Activated T-cell treated with anti-CD3 and anti-CD28 coated beads, Interleukin-2, amount 50 U/mL, for 72 hours (primary cell): Measurements from ENCODE around the gene CASKIN2. TPM values are rescaled to one million over a fixed set of nuclear protein-coding genes. Genes with fewer than 3 reads are reported as not detected.
"Not testable (repeated sequence)": the region's sequence is repeated elsewhere in the genome, so short reads cannot be mapped to it uniquely, and the experiment has no call there.

ENCODE experiments used
- ATAC-seq, 2 donors: fragments of 150-1000 bp; cut with Tn5 transposase; replicated peaks in 1 of 2; 2 replicates each; pipeline ENCODE4 v1.10.0; 2021; ENCODE audit warnings: moderate library complexity in 2 of 2, mild to moderate bottlenecking in 1 of 2
- DNase-seq, 2 donors: peaks; one replicate each; pipeline ENCODE4 v3.0.0; 2021 to 2022; ENCODE audit warnings: mixed read lengths in 1 of 2
- H3K27ac Mint-ChIP-seq: one replicate; pipeline ENCODE4 v1.8.0; 2022; ENCODE audit warnings: mild to moderate bottlenecking, moderate library complexity, mixed read lengths
- H3K27me3 Mint-ChIP-seq: one replicate; pipeline ENCODE4 v1.8.0; 2022; ENCODE audit warnings: low read depth, mixed read lengths
- H3K36me3 Mint-ChIP-seq, 2 donors: one replicate each; pipeline ENCODE4 v1.8.0; 2022; ENCODE audit warnings: mixed read lengths in 2 of 2, mild to moderate bottlenecking in 1 of 2; ENCODE audit not compliant: insufficient read depth in 2 of 2
- H3K4me1 Mint-ChIP-seq: one replicate; pipeline ENCODE4 v1.8.0; 2022; ENCODE audit warnings: low read depth, mixed read lengths
- H3K4me3 Mint-ChIP-seq, 2 donors: one replicate each; pipeline ENCODE4 v1.8.0; 2022; ENCODE audit warnings: mild to moderate bottlenecking in 2 of 2, mixed read lengths in 2 of 2, moderate library complexity in 2 of 2
- H3K9me3 Mint-ChIP-seq, 2 donors: one replicate each; pipeline ENCODE4 v1.8.0; 2022; ENCODE audit warnings: mixed read lengths in 2 of 2
- total RNA-seq, 2 donors: library from RNA; stranded (reverse); gene quantifications; one replicate each; pipeline ENCODE4 v1.2.3, GENCODE V29; 2022

CASKIN2 gene
- total RNA-seq, 2 donors from 2014 or later: 4.1 to 6.6 TPM

DNA sequence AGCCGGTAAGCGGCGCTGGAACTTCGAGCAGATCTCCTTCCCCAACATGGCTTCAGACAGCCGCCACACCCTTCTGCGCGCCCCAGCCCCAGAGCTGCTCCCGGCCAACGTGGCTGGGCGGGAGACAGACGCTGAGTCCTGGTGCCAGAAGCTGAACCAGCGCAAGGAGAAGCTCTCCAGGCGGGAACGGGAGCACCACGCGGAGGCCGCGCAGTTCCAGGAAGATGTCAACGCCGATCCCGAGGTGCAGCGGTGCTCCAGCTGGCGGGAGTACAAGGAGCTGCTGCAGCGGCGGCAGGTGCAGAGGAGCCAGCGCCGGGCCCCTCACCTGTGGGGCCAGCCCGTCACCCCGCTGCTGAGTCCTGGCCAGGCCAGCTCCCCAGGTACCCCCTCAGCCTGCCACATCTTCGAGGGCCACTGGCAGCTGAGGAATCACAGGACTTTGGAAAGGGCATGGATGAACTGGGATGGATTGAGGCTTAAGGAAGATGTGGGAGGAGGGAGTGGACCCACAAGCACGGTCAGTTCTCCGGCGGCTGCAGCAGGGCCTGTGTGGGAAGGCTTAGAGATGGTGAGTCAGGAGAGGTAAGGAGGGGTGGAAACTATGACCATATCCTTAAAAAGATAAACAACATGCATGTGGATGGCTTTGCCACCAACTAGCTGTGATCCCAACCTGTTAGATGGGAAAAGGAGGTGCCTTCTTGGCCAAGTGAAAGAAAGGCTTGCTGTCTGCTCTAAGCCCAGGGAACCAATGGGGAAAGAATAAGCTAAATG, 6.8 kb upstream of the CASKIN2 start:
- no peak overlapping the region for H3K4me3 Mint-ChIP-seq
- peaks cover 0 to 12% of the 10 kb centered on the region in 2 donors for H3K36me3 Mint-ChIP-seq
- no peaks in the 10 kb centered on the region for H3K27me3 Mint-ChIP-seq
- no peaks in the 10 kb centered on the region for H3K9me3 Mint-ChIP-seq
- peaks cover 32% of the 10 kb centered on the region for H3K4me1 Mint-ChIP-seq
- DNase-seq (no peak), ATAC-seq (no peak)
- no peak overlapping the region for H3K27ac Mint-ChIP-seq

DNA sequence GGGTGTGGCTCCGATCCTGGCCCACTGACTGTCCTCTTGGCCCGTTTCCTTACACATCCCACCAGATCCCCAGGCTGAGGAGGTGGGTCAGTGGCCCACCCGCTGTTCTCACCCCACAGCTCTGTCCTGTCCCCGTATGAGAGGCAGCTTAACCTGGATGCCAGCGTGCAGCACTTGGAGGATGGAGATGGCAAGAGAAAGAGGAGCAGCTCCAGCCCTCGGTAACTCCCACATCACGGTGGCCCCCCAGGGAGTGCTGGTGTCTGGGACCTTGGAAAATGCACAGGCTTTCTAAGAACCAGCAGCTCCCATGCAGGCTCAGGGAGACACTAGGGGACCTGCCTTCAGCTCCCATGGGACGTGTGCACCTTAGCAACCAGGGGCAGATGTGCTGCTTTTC, 6.0 kb upstream of the CASKIN2 start:
- Mint-ChIP-seq H3K27ac (no peak overlapping the region), H3K27me3 (no peaks in the 10 kb centered on the region), H3K36me3 (peaks cover 0 to 12% of the 10 kb centered on the region in 2 donors), H3K9me3 (no peaks in the 10 kb centered on the region), H3K4me3 (no peak overlapping the region), H3K4me1 (peaks cover 26% of the 10 kb centered on the region)
- no peak for DNase-seq
- no peak for ATAC-seq

DNA sequence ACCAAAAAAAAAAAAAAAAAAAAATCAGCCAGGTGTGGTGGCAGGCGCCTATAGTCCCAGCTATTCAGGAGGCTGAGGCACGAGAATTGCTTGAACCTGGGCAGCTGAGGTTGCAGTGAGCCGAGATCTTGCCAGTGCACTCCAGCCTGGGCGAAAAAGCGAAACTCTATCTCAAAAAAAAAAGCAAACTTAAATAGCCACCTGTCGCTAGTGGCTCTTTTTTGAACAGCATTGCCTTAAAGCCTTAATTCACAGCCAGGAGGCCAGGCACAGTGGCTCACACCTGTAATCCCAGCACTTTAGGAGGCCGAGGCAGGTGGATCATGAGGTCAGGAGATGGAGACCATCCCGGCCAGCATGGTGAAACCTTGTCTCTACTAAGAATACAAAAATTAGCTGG, 5.1 kb upstream of the CASKIN2 start:
- H3K9me3 Mint-ChIP-seq, H3K27ac Mint-ChIP-seq, H3K4me3 Mint-ChIP-seq, DNase-seq, H3K27me3 Mint-ChIP-seq, ATAC-seq: not testable (repeated sequence)
- Mint-ChIP-seq H3K36me3 (peaks cover 0 to 12% of the 10 kb centered on the region in 2 donors), H3K4me1 (peaks cover 23% of the 10 kb centered on the region)

GRCh38 chr17:75518983-75519537, 3.7 kb upstream of the CASKIN2 start:
- Mint-ChIP-seq H3K9me3 (no peaks in the 10 kb centered on the region), H3K4me3 (peak overlapping the region; percentile 73 to 88), H3K4me1 (peaks cover 18% of the 10 kb centered on the region), H3K36me3 (peaks cover 0 to 12% of the 10 kb centered on the region in 2 donors), H3K27ac (no peak overlapping the region), H3K27me3 (no peaks in the 10 kb centered on the region)
- DNase-seq: no peak
- ATAC-seq: no peak

DNA sequence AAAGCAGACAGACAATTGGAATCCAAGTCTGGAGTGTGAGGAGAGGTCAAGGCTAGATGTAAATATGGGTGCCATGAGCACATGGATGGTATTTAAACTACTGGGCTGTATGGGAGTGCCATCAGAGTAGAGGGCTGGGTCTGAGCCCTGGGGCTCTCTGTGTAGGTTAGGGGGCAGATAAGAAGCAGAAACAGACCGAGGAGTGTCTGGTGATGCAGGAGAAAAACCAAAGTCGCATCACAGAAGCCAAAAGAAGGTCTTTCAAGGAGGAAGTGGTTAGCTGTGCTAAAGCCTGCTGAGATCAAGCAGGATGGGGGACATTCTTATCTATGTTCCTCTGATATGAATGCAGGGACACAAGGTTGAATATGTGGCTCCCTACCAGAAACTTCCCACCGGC, 2.9 kb upstream of the CASKIN2 start:
- Mint-ChIP-seq H3K27ac (peak overlapping the region; percentile 18), H3K4me3 (peak overlapping the region; percentile 73 to 88), H3K9me3 (no peaks in the 10 kb centered on the region), H3K36me3 (peaks cover 0 to 12% of the 10 kb centered on the region in 2 donors), H3K4me1 (peaks cover 18% of the 10 kb centered on the region), H3K27me3 (no peaks in the 10 kb centered on the region)
- peak in 1 of 2 donors; percentile 39 for DNase-seq
- peak in 1 of 2 donors; percentile 10 for ATAC-seq

- peak overlapping the region; percentile 5 for H3K27ac Mint-ChIP-seq
- no peaks in the 10 kb centered on the region for H3K27me3 Mint-ChIP-seq
- peaks cover 0 to 12% of the 10 kb centered on the region in 2 donors for H3K36me3 Mint-ChIP-seq
- no peaks in the 10 kb centered on the region for H3K9me3 Mint-ChIP-seq
- peak overlapping the region; percentile 73 to 88 for H3K4me3 Mint-ChIP-seq
- ATAC-seq (no peak), DNase-seq (peak; percentile 48 to 58)
- peaks cover 18% of the 10 kb centered on the region for H3K4me1 Mint-ChIP-seq
Measured at GRCh38 chr17:75517297-75517865, 2.0 kb upstream of the CASKIN2 start.

DNA sequence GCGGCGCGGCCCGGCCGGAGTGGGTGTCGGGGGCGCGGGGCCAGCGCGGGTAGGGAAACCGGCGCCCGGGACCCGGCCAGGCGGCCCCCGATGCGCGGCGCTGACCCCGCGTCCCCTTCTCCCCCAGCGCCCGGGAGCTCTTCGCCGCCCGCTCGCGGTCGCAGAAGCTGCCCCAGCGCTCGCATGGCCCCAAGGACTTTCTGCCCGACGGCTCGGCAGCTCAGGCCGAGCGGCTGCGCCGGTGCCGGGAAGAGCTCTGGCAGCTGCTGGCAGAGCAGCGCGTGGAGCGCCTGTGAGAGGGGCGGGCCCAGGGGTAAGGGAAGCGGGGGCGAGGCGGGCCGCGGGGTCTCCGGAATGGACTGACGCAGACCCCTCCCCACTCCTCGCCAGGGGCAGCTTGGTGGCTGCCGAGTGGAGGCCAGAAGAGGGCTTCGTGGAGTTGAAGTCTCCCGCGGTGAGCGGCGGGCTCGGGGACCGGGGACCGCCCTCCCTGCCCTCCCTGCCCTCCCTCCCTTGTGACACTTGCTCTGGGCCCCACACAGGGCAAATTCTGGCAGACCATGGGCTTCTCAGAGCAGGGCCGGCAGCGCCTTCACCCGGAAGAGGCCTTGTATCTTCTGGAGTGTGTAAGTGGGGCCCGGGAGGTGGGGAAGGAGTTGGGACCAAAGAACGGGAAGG, 1.4 kb upstream of the CASKIN2 start:
- DNase-seq (peak; percentile 53 to 56), ATAC-seq (peak; percentile 20 to 28)
- Mint-ChIP-seq H3K4me3 (peak overlapping the region; percentile 73 to 88), H3K27me3 (no peaks in the 10 kb centered on the region), H3K36me3 (peaks cover 0 to 10% of the 10 kb centered on the region in 2 donors), H3K9me3 (no peaks in the 10 kb centered on the region), H3K4me1 (peaks cover 18% of the 10 kb centered on the region), H3K27ac (no peak overlapping the region)

- H3K27ac Mint-ChIP-seq: no peak within 1 kb of the TSS
- peak within 1 kb of the TSS; percentile 88 for H3K4me3 Mint-ChIP-seq
- ATAC-seq (peak; percentile 89 to 91), DNase-seq (peak; percentile 98)
- no peaks in the 10 kb centered on the region for H3K9me3 Mint-ChIP-seq
- H3K4me1 Mint-ChIP-seq: peaks cover 18% of the 10 kb centered on the region
- peaks cover 0 to 10% of the 10 kb centered on the region in 2 donors for H3K36me3 Mint-ChIP-seq
- no peaks in the 10 kb centered on the region for H3K27me3 Mint-ChIP-seq
Measured at GRCh38 chr17:75516255-75516618, 900 bp upstream of the CASKIN2 start, which contains the start of gene TSEN54. Gene TSEN54 (plus strand): TSS chr17:75516528. CDS start chr17:75516561, 33 bp downstream.

DNA sequence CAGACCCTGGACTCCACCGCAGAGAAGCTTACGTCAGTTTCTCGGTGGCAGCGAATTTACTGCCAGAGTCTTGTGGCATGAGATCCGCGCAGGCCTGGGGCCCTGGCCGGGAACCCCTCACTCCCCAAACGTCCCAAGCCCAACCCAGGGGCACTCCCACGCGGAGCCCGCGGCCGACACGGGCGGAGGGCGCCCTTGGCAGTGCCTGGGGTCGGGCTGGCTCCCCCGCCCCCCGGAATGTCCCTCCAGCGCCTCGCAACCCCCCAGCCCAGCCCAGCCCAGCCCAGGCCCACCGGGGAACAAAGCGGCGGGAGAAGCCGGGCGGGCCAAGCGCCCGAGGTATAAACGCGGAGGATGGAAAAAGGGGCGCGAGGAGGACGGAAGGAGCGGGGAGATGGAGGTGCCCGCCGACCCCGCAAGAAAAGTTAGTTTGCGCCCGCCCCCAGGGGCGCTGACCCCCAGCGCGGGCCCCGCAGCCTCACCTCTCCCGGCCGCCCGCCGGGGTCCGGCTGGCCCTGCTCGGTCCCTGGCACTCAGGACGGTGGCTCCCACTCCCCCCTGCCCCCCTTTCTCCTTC, 330 bp downstream of the CASKIN2 start:
- Mint-ChIP-seq H3K4me1 (peaks cover 18% of the 10 kb centered on the region), H3K36me3 (peaks cover 0 to 10% of the 10 kb centered on the region in 2 donors), H3K27ac (no peak overlapping the region), H3K9me3 (no peaks in the 10 kb centered on the region), H3K4me3 (peak overlapping the region; percentile 44 to 84), H3K27me3 (no peaks in the 10 kb centered on the region)
- DNase-seq (no peak), ATAC-seq (peak; percentile 0 to 1)

DNA sequence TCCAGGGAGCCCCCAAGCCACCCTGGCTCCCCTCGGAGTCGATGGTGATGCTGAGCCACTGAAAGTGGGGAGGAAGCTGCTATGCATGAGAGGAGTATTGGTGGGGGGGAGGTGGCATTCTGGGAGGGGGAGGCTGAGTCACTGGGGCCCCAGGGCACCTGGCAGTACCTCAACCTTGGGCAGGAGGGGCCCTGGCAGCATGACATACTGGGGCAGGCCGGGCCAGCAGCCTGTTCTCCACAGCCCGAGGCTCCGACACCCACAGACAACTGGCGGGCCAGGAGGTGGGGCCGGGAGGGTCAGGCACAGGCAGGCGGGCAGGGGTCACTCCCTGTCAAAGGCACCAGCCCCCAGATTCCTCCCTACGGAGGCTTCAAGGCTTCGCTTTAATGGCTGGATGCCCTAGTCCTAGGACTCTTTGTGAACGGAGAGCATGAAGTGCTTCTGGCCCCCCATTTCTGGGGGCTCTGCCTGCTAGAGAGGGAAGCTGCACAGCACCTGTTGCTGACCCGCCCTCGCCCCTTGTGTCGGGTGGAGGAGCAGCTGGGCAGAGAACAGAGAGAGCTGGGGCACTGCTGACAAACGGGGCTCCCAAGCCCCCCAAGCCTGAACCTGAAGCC, 928 bp downstream of the CASKIN2 start:
- no peak for ATAC-seq
- Mint-ChIP-seq H3K27me3 (no peaks in the 10 kb centered on the region), H3K9me3 (no peaks in the 10 kb centered on the region), H3K4me1 (peaks cover 18% of the 10 kb centered on the region), H3K36me3 (peaks cover 0 to 9% of the 10 kb centered on the region in 2 donors), H3K4me3 (peak overlapping the region; percentile 45 to 63), H3K27ac (no peak overlapping the region)
- DNase-seq: peak in 1 of 2 donors; percentile 37

- peak overlapping the region in 1 of 2 donors; percentile 58 for H3K4me3 Mint-ChIP-seq
- no peak overlapping the region for H3K27ac Mint-ChIP-seq
- peaks cover 13% of the 10 kb centered on the region for H3K4me1 Mint-ChIP-seq
- peaks cover 0 to 7% of the 10 kb centered on the region in 2 donors for H3K36me3 Mint-ChIP-seq
- no peaks in the 10 kb centered on the region for H3K9me3 Mint-ChIP-seq
- H3K27me3 Mint-ChIP-seq: no peaks in the 10 kb centered on the region
- ATAC-seq: no peak
- no peak for DNase-seq
Measured at GRCh38 chr17:75513641-75514000, 1.7 kb downstream of the CASKIN2 start.

- Mint-ChIP-seq H3K4me1 (peaks cover 7% of the 10 kb centered on the region), H3K9me3 (no peaks in the 10 kb centered on the region), H3K27ac (no peak overlapping the region), H3K4me3 (no peak overlapping the region), H3K36me3 (peaks cover 0 to 1% of the 10 kb centered on the region in 2 donors), H3K27me3 (no peaks in the 10 kb centered on the region)
- ATAC-seq (no peak), DNase-seq (no peak)
Measured at GRCh38 chr17:75512926-75513640, 2.3 kb downstream of the CASKIN2 start.
